ENCODE results near the gene ELK3. TPM values are rescaled to one million over a fixed set of nuclear protein-coding genes. Genes with fewer than 3 reads are reported as not detected.

The ELK3 gene
- total and polyA plus RNA-seq, 4 donors: 10.7 to 22.0 (median 16.5) TPM

- Histone ChIP-seq H3K4me1 (ENCODE audit: control insufficient read depth, insufficient read depth, low read length) (peaks cover 6% of the 10 kb centered on the region), H3K27ac (ENCODE audit: low read depth, low read length) (no peak overlapping the region), H3K36me3 (ENCODE audit: control insufficient read depth, insufficient read depth, low read length) (no peaks in the 10 kb centered on the region), H3K9me3 (ENCODE audit: control insufficient read depth, insufficient read depth, low read length) (no peaks in the 10 kb centered on the region), H3K27me3 (ENCODE audit: control insufficient read depth, insufficient read depth, low read length) (no peaks in the 10 kb centered on the region), H3K4me3 (ENCODE audit: low read depth, low read length) (no peak overlapping the region)
- DNase-seq (ENCODE audit: low read depth in 4 of 6, low spot score in 6 of 6): peak in 1 of 6 donors; percentile 24
- 66% methylated on average over 11 of the region's 11 CpGs for WGBS (ENCODE audit: insufficient coverage)
Measured at GRCh38 chr12:96263449-96263902, 69.3 kb downstream of the ELK3 start.

GRCh38 chr12:96265400-96265799 lies 71.2 kb downstream of the ELK3 start:
- H3K36me3 ChIP-seq (ENCODE audit: control insufficient read depth, insufficient read depth, low read length): no peaks in the 10 kb centered on the region
- DNase-seq (ENCODE audit: low read depth in 4 of 6, low spot score in 6 of 6): no peak
- H3K4me1 ChIP-seq (ENCODE audit: control insufficient read depth, insufficient read depth, low read length): no peaks in the 10 kb centered on the region
- whole genome bisulfite sequencing (ENCODE audit: insufficient coverage): no CpG with 5 or more reads among the region's 2 CpGs
- H3K9me3 ChIP-seq (ENCODE audit: control insufficient read depth, insufficient read depth, low read length): no peaks in the 10 kb centered on the region
- no peaks in the 10 kb centered on the region for H3K27me3 ChIP-seq (ENCODE audit: control insufficient read depth, insufficient read depth, low read length)
- no peak overlapping the region for H3K4me3 ChIP-seq (ENCODE audit: low read depth, low read length)
- H3K27ac ChIP-seq (ENCODE audit: low read depth, low read length): no peak overlapping the region

DNA sequence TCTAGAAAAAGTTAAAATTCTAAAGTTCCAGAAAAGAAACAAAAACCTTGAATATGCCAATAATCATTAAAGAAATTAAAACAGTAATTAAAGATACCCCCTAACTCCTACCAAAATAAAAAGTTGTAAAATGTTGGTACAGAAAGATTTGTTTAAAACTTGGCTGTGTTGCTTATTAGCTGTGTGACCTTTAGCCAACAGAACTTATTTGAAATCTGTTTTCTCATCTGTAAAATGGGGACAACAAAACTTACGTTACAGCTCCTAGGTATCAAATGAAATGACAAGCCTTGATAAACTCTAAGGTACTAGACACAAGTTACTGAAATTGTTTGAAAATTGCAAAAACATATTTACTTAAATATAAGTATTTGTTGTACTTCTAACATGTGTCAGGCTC lies 71.7 kb downstream of the ELK3 start:
- Histone ChIP-seq H3K4me1 (ENCODE audit: control insufficient read depth, insufficient read depth, low read length) (no peaks in the 10 kb centered on the region), H3K27me3 (ENCODE audit: control insufficient read depth, insufficient read depth, low read length) (no peaks in the 10 kb centered on the region), H3K4me3 (ENCODE audit: low read depth, low read length) (no peak overlapping the region), H3K36me3 (ENCODE audit: control insufficient read depth, insufficient read depth, low read length) (no peaks in the 10 kb centered on the region), H3K27ac (ENCODE audit: low read depth, low read length) (no peak overlapping the region), H3K9me3 (ENCODE audit: control insufficient read depth, insufficient read depth, low read length) (no peaks in the 10 kb centered on the region)
- no peak for DNase-seq (ENCODE audit: low read depth in 4 of 6, low spot score in 6 of 6)
- no CpG with 5 or more reads among the region's 1 CpG for WGBS (ENCODE audit: insufficient coverage)

GRCh38 chr12:96266238-96266637 lies 72.1 kb downstream of the ELK3 start:
- 100% methylated on average over 1 of the region's 2 CpGs for WGBS (ENCODE audit: insufficient coverage)
- no peaks in the 10 kb centered on the region for H3K27me3 ChIP-seq (ENCODE audit: control insufficient read depth, insufficient read depth, low read length)
- no peaks in the 10 kb centered on the region for H3K4me1 ChIP-seq (ENCODE audit: control insufficient read depth, insufficient read depth, low read length)
- no peak overlapping the region for H3K27ac ChIP-seq (ENCODE audit: low read depth, low read length)
- H3K36me3 ChIP-seq (ENCODE audit: control insufficient read depth, insufficient read depth, low read length): no peaks in the 10 kb centered on the region
- no peak for DNase-seq (ENCODE audit: low read depth in 4 of 6, low spot score in 6 of 6)
- no peak overlapping the region for H3K4me3 ChIP-seq (ENCODE audit: low read depth, low read length)
- H3K9me3 ChIP-seq (ENCODE audit: control insufficient read depth, insufficient read depth, low read length): no peaks in the 10 kb centered on the region

GRCh38 chr12:96271469-96272199 lies 77.5 kb downstream of the ELK3 start:
- H3K36me3 ChIP-seq (ENCODE audit: control insufficient read depth, insufficient read depth, low read length): no peaks in the 10 kb centered on the region
- H3K9me3 ChIP-seq (ENCODE audit: control insufficient read depth, insufficient read depth, low read length): no peaks in the 10 kb centered on the region
- no peaks in the 10 kb centered on the region for H3K27me3 ChIP-seq (ENCODE audit: control insufficient read depth, insufficient read depth, low read length)
- no peak overlapping the region for H3K27ac ChIP-seq (ENCODE audit: low read depth, low read length)
- 43% methylated on average over 2 of the region's 8 CpGs for WGBS (ENCODE audit: insufficient coverage)
- no peak for DNase-seq (ENCODE audit: low read depth in 4 of 6, low spot score in 6 of 6)
- H3K4me3 ChIP-seq (ENCODE audit: low read depth, low read length): no peak overlapping the region
- no peaks in the 10 kb centered on the region for H3K4me1 ChIP-seq (ENCODE audit: control insufficient read depth, insufficient read depth, low read length)

DNA sequence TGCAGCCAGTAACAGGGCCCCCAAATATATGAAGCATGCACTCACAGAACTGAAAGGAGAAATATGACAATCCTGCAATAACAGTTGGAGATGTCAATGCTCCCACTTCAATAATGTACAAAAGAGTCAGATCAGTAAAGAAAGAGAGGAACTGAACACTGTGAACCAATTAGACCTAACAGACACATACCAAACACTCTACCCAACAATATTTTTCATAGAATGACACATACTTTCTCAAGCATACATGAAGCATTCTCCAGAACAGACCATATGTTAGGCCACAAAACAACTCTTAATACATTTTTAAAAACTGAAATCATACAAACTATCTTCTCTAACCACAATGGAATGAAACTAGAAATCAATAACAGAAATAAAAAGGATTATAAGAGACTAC lies 80.2 kb downstream of the ELK3 start:
- Histone ChIP-seq H3K27me3 (ENCODE audit: control insufficient read depth, insufficient read depth, low read length) (no peaks in the 10 kb centered on the region), H3K9me3 (ENCODE audit: control insufficient read depth, insufficient read depth, low read length) (no peaks in the 10 kb centered on the region), H3K27ac (ENCODE audit: low read depth, low read length) (no peak overlapping the region), H3K36me3 (ENCODE audit: control insufficient read depth, insufficient read depth, low read length) (no peaks in the 10 kb centered on the region), H3K4me1 (ENCODE audit: control insufficient read depth, insufficient read depth, low read length) (no peaks in the 10 kb centered on the region), H3K4me3 (ENCODE audit: low read depth, low read length) (no peak overlapping the region)
- no peak for DNase-seq (ENCODE audit: low read depth in 4 of 6, low spot score in 6 of 6)

DNA sequence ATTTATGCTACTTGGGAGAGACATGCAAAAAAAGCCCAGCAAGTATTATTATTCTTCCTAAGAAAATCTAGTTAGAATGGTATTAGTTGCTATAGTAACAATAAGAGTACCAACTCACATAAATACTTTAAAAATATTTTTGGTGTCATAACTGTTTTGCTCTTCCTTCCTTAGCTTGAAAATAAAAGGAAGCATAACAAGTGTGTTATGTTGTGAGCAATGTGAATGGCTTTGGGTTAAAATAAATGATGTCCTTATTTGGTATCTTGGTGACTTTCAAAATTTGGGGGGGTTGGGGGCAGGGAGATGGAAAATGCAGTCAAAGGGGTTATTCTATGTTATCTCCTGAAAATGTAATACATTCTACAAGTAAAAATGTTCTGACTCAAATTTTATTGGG lies 91.0 kb downstream of the ELK3 start:
- Histone ChIP-seq H3K36me3 (ENCODE audit: control insufficient read depth, insufficient read depth, low read length) (peaks cover 15% of the 10 kb centered on the region), H3K27ac (ENCODE audit: low read depth, low read length) (no peak overlapping the region), H3K27me3 (ENCODE audit: control insufficient read depth, insufficient read depth, low read length) (no peaks in the 10 kb centered on the region), H3K4me1 (ENCODE audit: control insufficient read depth, insufficient read depth, low read length) (no peaks in the 10 kb centered on the region), H3K9me3 (ENCODE audit: control insufficient read depth, insufficient read depth, low read length) (no peaks in the 10 kb centered on the region), H3K4me3 (ENCODE audit: low read depth, low read length) (no peak overlapping the region)
- no peak for DNase-seq (ENCODE audit: low read depth in 4 of 6, low spot score in 6 of 6)

GRCh38 chr12:96289067-96289466 lies 94.9 kb downstream of the ELK3 start:
- WGBS (ENCODE audit: insufficient coverage): no CpG with 5 or more reads among the region's 5 CpGs
- Histone ChIP-seq H3K36me3 (ENCODE audit: control insufficient read depth, insufficient read depth, low read length) (peaks cover 20% of the 10 kb centered on the region), H3K27me3 (ENCODE audit: control insufficient read depth, insufficient read depth, low read length) (no peaks in the 10 kb centered on the region), H3K27ac (ENCODE audit: low read depth, low read length) (no peak overlapping the region), H3K4me3 (ENCODE audit: low read depth, low read length) (no peak overlapping the region), H3K9me3 (ENCODE audit: control insufficient read depth, insufficient read depth, low read length) (no peaks in the 10 kb centered on the region), H3K4me1 (ENCODE audit: control insufficient read depth, insufficient read depth, low read length) (no peaks in the 10 kb centered on the region)
- DNase-seq (ENCODE audit: low read depth in 4 of 6, low spot score in 6 of 6): no peak

DNA sequence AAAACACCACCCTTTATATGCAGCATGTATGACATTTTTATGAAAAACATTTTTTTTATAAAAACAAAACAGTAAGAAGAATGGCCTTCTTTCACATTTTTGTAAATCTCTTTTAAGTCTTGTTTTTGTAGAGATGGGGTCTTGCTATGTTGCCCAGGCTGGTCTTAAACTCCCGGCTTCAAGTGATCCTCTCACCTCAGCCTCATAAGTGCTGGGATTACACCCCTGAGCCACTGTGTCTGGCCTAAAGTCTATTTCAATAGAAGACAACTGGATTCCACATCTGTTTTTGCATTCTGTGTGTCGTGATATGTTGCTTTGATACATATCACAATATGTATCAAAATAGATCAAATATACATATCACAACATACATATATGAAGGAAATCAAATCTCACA lies 98.9 kb downstream of the ELK3 start:
- Histone ChIP-seq H3K27me3 (ENCODE audit: control insufficient read depth, insufficient read depth, low read length) (no peaks in the 10 kb centered on the region), H3K4me1 (ENCODE audit: control insufficient read depth, insufficient read depth, low read length) (no peaks in the 10 kb centered on the region), H3K9me3 (ENCODE audit: control insufficient read depth, insufficient read depth, low read length) (no peaks in the 10 kb centered on the region), H3K36me3 (ENCODE audit: control insufficient read depth, insufficient read depth, low read length) (peaks cover 16% of the 10 kb centered on the region), H3K4me3 (ENCODE audit: low read depth, low read length) (no peak overlapping the region), H3K27ac (ENCODE audit: low read depth, low read length) (no peak overlapping the region)
- DNase-seq (ENCODE audit: low read depth in 4 of 6, low spot score in 6 of 6): no peak
- no CpG with 5 or more reads among the region's 2 CpGs for WGBS (ENCODE audit: insufficient coverage)

DNA sequence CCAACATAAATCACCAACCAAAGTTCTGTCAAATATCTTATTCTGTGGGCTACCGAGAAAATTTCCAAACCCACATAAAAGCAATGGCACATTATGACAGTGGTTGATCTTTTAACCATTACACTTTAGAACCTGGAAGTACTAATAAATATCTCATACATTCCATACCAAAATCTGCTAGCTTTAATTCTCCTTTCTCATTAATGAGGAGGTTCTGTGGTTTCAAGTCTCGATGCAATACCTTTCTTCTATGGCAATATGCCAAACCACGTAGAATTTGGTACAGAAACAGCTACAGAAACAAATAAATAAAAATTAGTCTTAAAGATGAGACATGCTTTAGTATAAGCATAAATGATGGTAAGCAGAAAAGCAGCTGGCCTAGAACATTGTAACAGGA lies 100.7 kb downstream of the ELK3 start:
- WGBS (ENCODE audit: insufficient coverage): no CpG with 5 or more reads among the region's 3 CpGs

More for the DNA sequence above, 100.7 kb downstream of the ELK3 start:
- Histone ChIP-seq H3K4me1 (ENCODE audit: control insufficient read depth, insufficient read depth, low read length) (no peaks in the 10 kb centered on the region), H3K9me3 (ENCODE audit: control insufficient read depth, insufficient read depth, low read length) (no peaks in the 10 kb centered on the region), H3K27ac (ENCODE audit: low read depth, low read length) (no peak overlapping the region), H3K36me3 (ENCODE audit: control insufficient read depth, insufficient read depth, low read length) (peaks cover 15% of the 10 kb centered on the region), H3K4me3 (ENCODE audit: low read depth, low read length) (no peak overlapping the region), H3K27me3 (ENCODE audit: control insufficient read depth, insufficient read depth, low read length) (no peaks in the 10 kb centered on the region)
- DNase-seq (ENCODE audit: low read depth in 4 of 6, low spot score in 6 of 6): no peak
